ENCODE results near the gene ENPEP.
A peak's percentile ranks its signal among the peaks of the same experiment; 100 is the strongest.
"Not testable (repeated sequence)": the region's sequence is repeated elsewhere in the genome, so short reads cannot be mapped to it uniquely, and the experiment has no call there.

The ENPEP gene

GRCh38 chr4:110485452-110485851 is 9.5 kb downstream of the ENPEP start:
- no peak for DNase-seq (ENCODE audit: low spot score)

- no peak for DNase-seq (ENCODE audit: low spot score)
Measured at GRCh38 chr4:110486256-110486655, 10.3 kb downstream of the ENPEP start.

- DNase-seq (ENCODE audit: low spot score): not testable (repeated sequence)
Measured at GRCh38 chr4:110486850-110487249, 10.9 kb downstream of the ENPEP start.

- no peak for DNase-seq (ENCODE audit: low spot score)
Measured at GRCh38 chr4:110487873-110488272, 11.9 kb downstream of the ENPEP start.

- no peak for DNase-seq (ENCODE audit: low spot score)
Measured at GRCh38 chr4:110489901-110490508, 14.1 kb downstream of the ENPEP start.

- no peak for DNase-seq (ENCODE audit: low spot score)
Measured at GRCh38 chr4:110492522-110492921, 16.6 kb downstream of the ENPEP start.

- DNase-seq (ENCODE audit: low spot score): no peak
Measured at GRCh38 chr4:110493520-110493919, 17.6 kb downstream of the ENPEP start.

- DNase-seq (ENCODE audit: low spot score): no peak
Measured at GRCh38 chr4:110498420-110498819, 22.5 kb downstream of the ENPEP start.

GRCh38 chr4:110499126-110499525 is 23.2 kb downstream of the ENPEP start:
- no peak for DNase-seq (ENCODE audit: low spot score)

- no peak for DNase-seq (ENCODE audit: low spot score)
Measured at GRCh38 chr4:110501826-110502225, 25.9 kb downstream of the ENPEP start.

- no peak for DNase-seq (ENCODE audit: low spot score)
Measured at GRCh38 chr4:110503270-110504083, 27.5 kb downstream of the ENPEP start.

GRCh38 chr4:110504084-110504435 is 28.1 kb downstream of the ENPEP start:
- no peak for DNase-seq (ENCODE audit: low spot score)

- DNase-seq (ENCODE audit: low spot score): no peak
Measured at GRCh38 chr4:110505440-110505839, 29.5 kb downstream of the ENPEP start.

- DNase-seq (ENCODE audit: low spot score): peak; percentile 14
Measured at GRCh38 chr4:110508827-110509710, 33.1 kb downstream of the ENPEP start.

- no peak for DNase-seq (ENCODE audit: low spot score)
Measured at GRCh38 chr4:110510277-110510676, 34.3 kb downstream of the ENPEP start.

- peak; percentile 13 for DNase-seq (ENCODE audit: low spot score)
Measured at GRCh38 chr4:110510955-110511544, 35.1 kb downstream of the ENPEP start.

GRCh38 chr4:110512901-110513300 is 36.9 kb downstream of the ENPEP start:
- no peak for DNase-seq (ENCODE audit: low spot score)

- no peak for DNase-seq (ENCODE audit: low spot score)
Measured at GRCh38 chr4:110514889-110515479, 39.0 kb downstream of the ENPEP start.

GRCh38 chr4:110515676-110516075 is 39.7 kb downstream of the ENPEP start:
- DNase-seq (ENCODE audit: low spot score): no peak

GRCh38 chr4:110516106-110516922 is 40.4 kb downstream of the ENPEP start:
- peak; percentile 43 for DNase-seq (ENCODE audit: low spot score)

GRCh38 chr4:110518889-110519490 is 43.0 kb downstream of the ENPEP start:
- no peak for DNase-seq (ENCODE audit: low spot score)

Data from hepatic stellate cell (primary cell).